ENCODE results near the gene NUP62.

NUP62 gene

DNA sequence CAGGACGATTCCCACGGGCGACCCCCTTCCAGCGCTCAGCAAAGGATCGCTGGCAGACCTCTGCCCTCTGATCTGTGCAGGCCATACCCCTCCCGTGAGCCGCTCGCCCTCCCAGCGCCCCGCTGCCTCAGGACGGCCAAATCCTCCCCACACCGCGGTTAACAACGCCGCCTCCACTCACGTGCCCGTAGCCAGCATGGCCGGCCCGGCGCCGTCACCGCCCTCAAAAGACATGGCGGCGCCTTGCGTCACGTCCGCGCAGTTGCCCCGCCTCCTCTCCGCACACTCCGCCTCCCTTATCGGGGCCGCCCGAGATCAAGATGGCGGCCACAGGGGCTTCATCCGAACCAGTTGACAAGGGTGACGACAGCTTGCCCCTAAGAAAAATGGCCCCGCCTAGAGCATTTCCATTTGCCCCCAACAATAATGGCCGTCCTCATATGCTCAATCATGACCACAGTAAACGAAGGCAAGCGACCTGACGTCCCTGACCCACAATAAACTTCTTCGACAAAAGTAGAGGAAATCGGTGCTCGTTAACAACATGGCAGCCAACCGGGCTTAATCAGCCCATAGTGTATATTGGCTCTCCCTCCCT is 52.8 kb downstream of the NUP62 start:
- Histone ChIP-seq H3K27ac (ENCODE audit: low read depth, low read length) (peak overlapping the region; percentile 99), H3K4me1 (ENCODE audit: insufficient read depth, low read length) (peaks cover 19% of the 10 kb centered on the region), H3K9me3 (ENCODE audit: low read length) (no peaks in the 10 kb centered on the region), H3K9ac (ENCODE audit: low read length) (peak overlapping the region; percentile 94), H3K27me3 (ENCODE audit: control insufficient read depth in 1 of 2, insufficient read depth in 2 of 2, low read length in 2 of 2) (no peaks in the 10 kb centered on the region), H3K36me3 (ENCODE audit: insufficient read depth, low read length) (peaks cover 44% of the 10 kb centered on the region), H3K4me3 (ENCODE audit: low read depth in 1 of 2, low read length in 2 of 2) (peak overlapping the region; percentile 54 to 94)

GRCh38 chr19:49875857-49876421 is 53.4 kb downstream of the NUP62 start:
- Histone ChIP-seq H3K4me1 (ENCODE audit: insufficient read depth, low read length) (peaks cover 19% of the 10 kb centered on the region), H3K36me3 (ENCODE audit: insufficient read depth, low read length) (peaks cover 43% of the 10 kb centered on the region), H3K27me3 (ENCODE audit: control insufficient read depth in 1 of 2, insufficient read depth in 2 of 2, low read length in 2 of 2) (no peaks in the 10 kb centered on the region), H3K27ac (ENCODE audit: low read depth, low read length) (peak overlapping the region; percentile 83), H3K9me3 (ENCODE audit: low read length) (no peaks in the 10 kb centered on the region), H3K9ac (ENCODE audit: low read length) (peak overlapping the region; percentile 94), H3K4me3 (ENCODE audit: low read depth in 1 of 2, low read length in 2 of 2) (peak overlapping the region; percentile 54 to 94)

GRCh38 chr19:49875177-49875576 is 54.1 kb downstream of the NUP62 start:
- Histone ChIP-seq H3K4me1 (ENCODE audit: insufficient read depth, low read length) (peaks cover 26% of the 10 kb centered on the region), H3K4me3 (ENCODE audit: low read depth in 1 of 2, low read length in 2 of 2) (peak overlapping the region; percentile 54 to 94), H3K36me3 (ENCODE audit: insufficient read depth, low read length) (peaks cover 37% of the 10 kb centered on the region), H3K27ac (ENCODE audit: low read depth, low read length) (peak overlapping the region; percentile 83), H3K27me3 (ENCODE audit: control insufficient read depth in 1 of 2, insufficient read depth in 2 of 2, low read length in 2 of 2) (no peaks in the 10 kb centered on the region), H3K9me3 (ENCODE audit: low read length) (no peaks in the 10 kb centered on the region), H3K9ac (ENCODE audit: low read length) (peak overlapping the region; percentile 94)

- Histone ChIP-seq H3K27ac (ENCODE audit: low read depth, low read length) (no peak overlapping the region), H3K9ac (ENCODE audit: low read length) (no peak overlapping the region), H3K9me3 (ENCODE audit: low read length) (no peaks in the 10 kb centered on the region), H3K4me3 (ENCODE audit: low read depth in 1 of 2, low read length in 2 of 2) (no peak overlapping the region), H3K4me1 (ENCODE audit: insufficient read depth, low read length) (peaks cover 29% of the 10 kb centered on the region), H3K27me3 (ENCODE audit: control insufficient read depth in 1 of 2, insufficient read depth in 2 of 2, low read length in 2 of 2) (no peaks in the 10 kb centered on the region), H3K36me3 (ENCODE audit: insufficient read depth, low read length) (peaks cover 33% of the 10 kb centered on the region)
Observed at GRCh38 chr19:49874503-49875157, 54.7 kb downstream of the NUP62 start.

- Histone ChIP-seq H3K4me1 (ENCODE audit: insufficient read depth, low read length) (peaks cover 25% of the 10 kb centered on the region), H3K9me3 (ENCODE audit: low read length) (no peaks in the 10 kb centered on the region), H3K4me3 (ENCODE audit: low read depth in 1 of 2, low read length in 2 of 2) (no peak overlapping the region), H3K27me3 (ENCODE audit: control insufficient read depth in 1 of 2, insufficient read depth in 2 of 2, low read length in 2 of 2) (no peaks in the 10 kb centered on the region), H3K9ac (ENCODE audit: low read length) (no peak overlapping the region), H3K27ac (ENCODE audit: low read depth, low read length) (peak overlapping the region; percentile 42), H3K36me3 (ENCODE audit: insufficient read depth, low read length) (peaks cover 25% of the 10 kb centered on the region)
Observed at GRCh38 chr19:49873834-49874233, 55.5 kb downstream of the NUP62 start.

DNA sequence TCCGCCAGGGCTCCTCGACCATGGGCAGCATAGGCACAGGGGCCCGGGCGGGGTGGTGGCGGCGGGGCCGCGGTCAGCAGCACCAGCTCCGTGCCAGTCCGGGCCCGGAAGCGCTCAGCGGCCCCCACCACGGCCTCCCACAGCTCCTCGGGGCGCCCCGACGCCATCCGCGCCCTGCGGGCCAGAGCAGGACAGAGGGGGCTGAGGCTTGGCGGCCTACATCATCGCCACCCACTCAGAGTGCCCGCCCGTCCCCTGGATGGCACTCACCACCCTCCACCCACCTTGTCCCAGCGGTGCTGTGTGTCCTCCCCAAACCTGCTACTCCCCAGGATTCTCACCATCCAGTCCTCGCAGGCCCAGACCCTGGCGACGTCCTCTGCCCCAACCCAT is 56.2 kb downstream of the NUP62 start:
- Histone ChIP-seq H3K27me3 (ENCODE audit: control insufficient read depth in 1 of 2, insufficient read depth in 2 of 2, low read length in 2 of 2) (no peaks in the 10 kb centered on the region), H3K4me1 (ENCODE audit: insufficient read depth, low read length) (peaks cover 27% of the 10 kb centered on the region), H3K9ac (ENCODE audit: low read length) (no peak overlapping the region), H3K4me3 (ENCODE audit: low read depth in 1 of 2, low read length in 2 of 2) (no peak overlapping the region), H3K9me3 (ENCODE audit: low read length) (no peaks in the 10 kb centered on the region), H3K36me3 (ENCODE audit: insufficient read depth, low read length) (peaks cover 21% of the 10 kb centered on the region), H3K27ac (ENCODE audit: low read depth, low read length) (no peak overlapping the region)

GRCh38 chr19:49872245-49873128 is 56.8 kb downstream of the NUP62 start:
- Histone ChIP-seq H3K27ac (ENCODE audit: low read depth, low read length) (no peak overlapping the region), H3K4me3 (ENCODE audit: low read depth in 1 of 2, low read length in 2 of 2) (no peak overlapping the region), H3K36me3 (ENCODE audit: insufficient read depth, low read length) (peaks cover 21% of the 10 kb centered on the region), H3K27me3 (ENCODE audit: control insufficient read depth in 1 of 2, insufficient read depth in 2 of 2, low read length in 2 of 2) (no peaks in the 10 kb centered on the region), H3K9me3 (ENCODE audit: low read length) (no peaks in the 10 kb centered on the region), H3K4me1 (ENCODE audit: insufficient read depth, low read length) (peaks cover 27% of the 10 kb centered on the region), H3K9ac (ENCODE audit: low read length) (no peak overlapping the region)

- no peak overlapping the region for H3K27ac ChIP-seq (ENCODE audit: low read depth, low read length)
- peaks cover 21% of the 10 kb centered on the region for H3K36me3 ChIP-seq (ENCODE audit: insufficient read depth, low read length)
- H3K9ac ChIP-seq (ENCODE audit: low read length), result no peak overlapping the region
- H3K27me3 ChIP-seq (ENCODE audit: control insufficient read depth in 1 of 2, insufficient read depth in 2 of 2, low read length in 2 of 2), result no peaks in the 10 kb centered on the region
- peaks cover 31% of the 10 kb centered on the region for H3K4me1 ChIP-seq (ENCODE audit: insufficient read depth, low read length)
- H3K9me3 ChIP-seq (ENCODE audit: low read length), result no peaks in the 10 kb centered on the region
- no peak overlapping the region for H3K4me3 ChIP-seq (ENCODE audit: low read depth in 1 of 2, low read length in 2 of 2)
Observed at GRCh38 chr19:49871349-49871985, 57.8 kb downstream of the NUP62 start.

- peak overlapping the region; percentile 49 to 68 for H3K4me3 ChIP-seq (ENCODE audit: low read depth in 1 of 2, low read length in 2 of 2)
- peaks cover 38% of the 10 kb centered on the region for H3K4me1 ChIP-seq (ENCODE audit: insufficient read depth, low read length)
Observed at GRCh38 chr19:49870309-49870901, 58.9 kb downstream of the NUP62 start.

DNA sequence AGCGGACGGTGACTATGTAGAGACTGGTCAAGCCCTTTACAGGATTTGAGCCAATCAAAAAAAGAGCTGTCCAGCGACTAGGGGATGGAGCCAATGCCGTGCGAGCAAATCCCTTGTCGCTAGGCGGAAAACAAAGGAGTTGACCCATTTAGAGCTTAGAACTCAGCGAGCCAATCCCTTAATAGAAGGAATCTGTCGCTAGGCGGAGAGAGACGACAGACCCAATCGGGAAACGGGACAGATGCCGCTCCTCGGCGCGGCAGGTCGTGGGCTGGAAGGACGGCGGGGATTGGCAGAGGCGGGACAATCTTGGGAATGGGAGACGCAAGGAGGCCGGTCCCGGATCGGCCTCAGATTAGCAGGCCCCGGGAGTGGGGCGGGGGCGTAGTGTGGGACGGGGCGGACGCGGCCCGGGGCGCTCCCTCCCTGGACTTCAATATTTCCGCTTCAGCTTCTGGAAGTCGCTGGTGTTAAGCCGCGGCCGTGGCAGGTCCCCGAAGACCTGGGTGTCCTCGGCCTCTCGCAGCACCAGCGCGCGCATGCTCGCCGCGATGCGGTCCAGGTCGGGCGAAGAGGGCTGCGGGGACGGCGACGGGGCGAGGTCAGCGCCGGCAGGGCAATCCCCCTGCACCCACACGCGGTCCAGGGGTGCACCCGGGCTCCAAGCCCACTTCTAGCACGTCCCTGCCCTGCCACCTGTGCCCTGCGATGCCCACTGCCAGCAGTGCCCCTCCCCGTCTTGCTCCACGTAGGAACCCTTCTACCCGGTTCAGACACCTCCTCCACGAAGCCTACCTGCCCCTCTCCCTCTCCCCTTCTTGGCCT is 59.6 kb downstream of the NUP62 start:
- H3K27ac ChIP-seq (ENCODE audit: low read depth, low read length), result peak overlapping the region; percentile 92
- H3K9ac ChIP-seq (ENCODE audit: low read length), result peak overlapping the region; percentile 68
- H3K4me3 ChIP-seq (ENCODE audit: low read depth in 1 of 2, low read length in 2 of 2), result peak overlapping the region; percentile 49 to 68
- no peaks in the 10 kb centered on the region for H3K9me3 ChIP-seq (ENCODE audit: low read length)
- H3K36me3 ChIP-seq (ENCODE audit: insufficient read depth, low read length), result peaks cover 23% of the 10 kb centered on the region
- peaks cover 42% of the 10 kb centered on the region for H3K4me1 ChIP-seq (ENCODE audit: insufficient read depth, low read length)
- H3K27me3 ChIP-seq (ENCODE audit: control insufficient read depth in 1 of 2, insufficient read depth in 2 of 2, low read length in 2 of 2), result no peaks in the 10 kb centered on the region

More at GRCh38 chr19:49870309-49870901, 58.9 kb downstream of the NUP62 start:
- Histone ChIP-seq H3K27ac (ENCODE audit: low read depth, low read length) (peak overlapping the region; percentile 90), H3K9me3 (ENCODE audit: low read length) (no peaks in the 10 kb centered on the region), H3K27me3 (ENCODE audit: control insufficient read depth in 1 of 2, insufficient read depth in 2 of 2, low read length in 2 of 2) (no peaks in the 10 kb centered on the region), H3K9ac (ENCODE audit: low read length) (peak overlapping the region; percentile 68), H3K36me3 (ENCODE audit: insufficient read depth, low read length) (peaks cover 21% of the 10 kb centered on the region)
